ENCODE results near the gene PARD3B.

Gene PARD3B

GRCh38 chr2:205352094-205352493 lies 806.8 kb downstream of the PARD3B start:
- DNase-seq (ENCODE audit: low read depth) = no peak

- DNase-seq (ENCODE audit: low read depth) = no peak
Observed at GRCh38 chr2:205352593-205352992, 807.3 kb downstream of the PARD3B start.

GRCh38 chr2:205357732-205358131 lies 812.5 kb downstream of the PARD3B start:
- DNase-seq (ENCODE audit: low read depth) = no peak

- no peak for DNase-seq (ENCODE audit: low read depth)
Observed at GRCh38 chr2:205358351-205358815, 813.1 kb downstream of the PARD3B start.

- no peak for DNase-seq (ENCODE audit: low read depth)
Observed at GRCh38 chr2:205361272-205361671, 816.0 kb downstream of the PARD3B start.

GRCh38 chr2:205361970-205362369 lies 816.7 kb downstream of the PARD3B start:
- DNase-seq (ENCODE audit: low read depth) = no peak

- DNase-seq (ENCODE audit: low read depth) = no peak
Observed at GRCh38 chr2:205364261-205364660, 819.0 kb downstream of the PARD3B start.

- DNase-seq (ENCODE audit: low read depth) = no peak
Observed at GRCh38 chr2:205366336-205367060, 821.2 kb downstream of the PARD3B start.

GRCh38 chr2:205367331-205367935 lies 822.2 kb downstream of the PARD3B start:
- no peak for DNase-seq (ENCODE audit: low read depth)

- no peak for DNase-seq (ENCODE audit: low read depth)
Observed at GRCh38 chr2:205369813-205370212, 824.5 kb downstream of the PARD3B start.

- no peak for DNase-seq (ENCODE audit: low read depth)
Observed at GRCh38 chr2:205370726-205371125, 825.5 kb downstream of the PARD3B start.

- DNase-seq (ENCODE audit: low read depth) = no peak
Observed at GRCh38 chr2:205372141-205372540, 826.9 kb downstream of the PARD3B start.

GRCh38 chr2:205375461-205376448 lies 830.5 kb downstream of the PARD3B start:
- DNase-seq (ENCODE audit: low read depth) = no peak

- DNase-seq (ENCODE audit: low read depth) = no peak
Observed at GRCh38 chr2:205377324-205377723, 832.0 kb downstream of the PARD3B start.

- no peak for DNase-seq (ENCODE audit: low read depth)
Observed at GRCh38 chr2:205383601-205384000, 838.3 kb downstream of the PARD3B start.

GRCh38 chr2:205386109-205386508 lies 840.8 kb downstream of the PARD3B start:
- no peak for DNase-seq (ENCODE audit: low read depth)

GRCh38 chr2:205387350-205388055 lies 842.2 kb downstream of the PARD3B start:
- DNase-seq (ENCODE audit: low read depth) = no peak

GRCh38 chr2:205390866-205391265 lies 845.6 kb downstream of the PARD3B start:
- no peak for DNase-seq (ENCODE audit: low read depth)

- DNase-seq (ENCODE audit: low read depth) = no peak
Observed at GRCh38 chr2:205401511-205401910, 856.2 kb downstream of the PARD3B start.

GRCh38 chr2:205402011-205402410 lies 856.7 kb downstream of the PARD3B start:
- DNase-seq (ENCODE audit: low read depth) = no peak

- DNase-seq (ENCODE audit: low read depth) = no peak
Observed at GRCh38 chr2:205403244-205403825, 858.1 kb downstream of the PARD3B start.

All from activated T-cell treated with anti-CD3 and anti-CD28 coated beads for 1 hour (primary cell).